ENCODE data around the gene IRAK3. TPM values are rescaled to one million over a fixed set of nuclear protein-coding genes. Genes with fewer than 3 reads are reported as not detected.

Gene IRAK3
- total RNA-seq, 1 experiment from 2014 or later: 57.3 TPM

Other genes with a start within 250 kb of the IRAK3 start
- gene LLPH, start 58.5 kb upstream of the IRAK3 start, total RNA-seq (2014; rRNA removed; shearing (Covaris generic)): 45.9 and 51.9 TPM in 2 replicates
- gene TMBIM4, start 19.2 kb upstream of the IRAK3 start, total RNA-seq (2014; rRNA removed; shearing (Covaris generic)): 66.8 and 75.5 TPM in 2 replicates
- 16.2 and 20.4 TPM in 2 replicates for gene HELB, start 113.3 kb downstream of the IRAK3 start, total RNA-seq (2014; rRNA removed; shearing (Covaris generic))